Measurements from ENCODE around the gene ACSF3.

- TF ChIP-seq CTCF (conservative IDR thresholded peaks at IDR 0.05) = no peak
- TF ChIP-seq EZH2 (IDR thresholded peaks at IDR 0.05; ENCODE audit: low read depth) = no peak
Measured at GRCh38 chr16:89172171-89172527, 78.5 kb downstream of the ACSF3 start.

Data from PC-9 (cell line).